Smooth muscle cell (in vitro differentiated cells): ENCODE data around the gene SPATA2. TPM values are rescaled to one million over a fixed set of nuclear protein-coding genes. Genes with fewer than 3 reads are reported as not detected.

Source experiments
- DNase-seq: peaks from one replicate; lab custom pipeline; 2025; ENCODE audit not compliant: unreplicated experiment; lab: John Stamatoyannopoulos, UW
- H2AFZ ChIP-seq: fragments of 200-600 bp; sonication (generic); 2 replicates; pipeline ENCODE4 v1.6.0; 2016; ENCODE audit warnings: antibody characterized with exemption, low read depth, mild to moderate bottlenecking
- H3F3A ChIP-seq: fragments of 200-600 bp; sonication (generic); 2 replicates; pipeline ENCODE4 v1.6.0; 2017; ENCODE audit warnings: antibody characterized with exemption, low read depth
- H3K27ac ChIP-seq: fragments of 200-600 bp; sonication (generic); 2 replicates; pipeline ENCODE4 v1.5.1; 2016; ENCODE audit warnings: low read depth, mild to moderate bottlenecking
- H3K27me3 ChIP-seq: fragments of 200-600 bp; sonication (generic); 2 replicates; pipeline ENCODE4 v1.6.1; 2016; ENCODE audit warnings: low read depth, mild to moderate bottlenecking
- H3K36me3 ChIP-seq: fragments of 200-600 bp; sonication (generic); 2 replicates; pipeline ENCODE4 v1.5.1; 2016; ENCODE audit warnings: low read depth
- H3K4me1 ChIP-seq: fragments of 200-600 bp; sonication (generic); 2 replicates; pipeline ENCODE4 v1.5.1; 2016; ENCODE audit warnings: low read depth
- H3K4me2 ChIP-seq: fragments of 200-600 bp; sonication (generic); 2 replicates; pipeline ENCODE4 v1.6.0; 2016; ENCODE audit warnings: mild to moderate bottlenecking
- H3K4me3 ChIP-seq: fragments of 200-600 bp; sonication (generic); 2 replicates; pipeline ENCODE4 v1.5.1; 2016; ENCODE audit warnings: mild to moderate bottlenecking
- H3K79me2 ChIP-seq: fragments of 200-600 bp; sonication (generic); 2 replicates; pipeline ENCODE4 v1.6.0; 2016; ENCODE audit warnings: low read depth, mild to moderate bottlenecking
- H3K9ac ChIP-seq: fragments of 200-600 bp; sonication (generic); 2 replicates; pipeline ENCODE4 v1.6.0; 2016; ENCODE audit warnings: low read depth
- H3K9me3 ChIP-seq: fragments of 200-600 bp; sonication (generic); replicated peaks from 2 replicates; pipeline ENCODE4 v1.5.1; 2016; ENCODE audit warnings: low read depth
- H4K20me1 ChIP-seq: fragments of 200-600 bp; sonication (generic); 2 replicates; pipeline ENCODE4 v1.6.0; 2016; ENCODE audit warnings: low read depth
- CTCF ChIP-seq: fragments of 200-600 bp; sonication (generic); IDR thresholded peaks from 2 replicates; pipeline ENCODE4 v1.5.1; 2017; ENCODE audit warnings: borderline replicate concordance, mild to moderate bottlenecking, antibody characterized with exemption; ENCODE audit not compliant: insufficient read depth, poor library complexity, severe bottlenecking
- WGBS: methylation state at CpG from one replicate; pipeline ENCODE4 v1.1.7; 2016; ENCODE audit warnings: low lambda C conversion rate; 5-methylcytosine and 5-hydroxymethylcytosine counted together
- polyA plus RNA-seq: library from polyadenylated mRNA; unstranded; fragments of >200 nt; fragmentation: Nextera tagmentation; extraction: Ambion mirVana; gene quantifications from 2 replicates; pipeline ENCODE4 v1.2.1, GENCODE V29; 2016
- total RNA-seq: library from RNA; depleted of rRNA; stranded (reverse); fragments of >200 nt; gene quantifications from 2 replicates; pipeline ENCODE4 v1.2.3, GENCODE V29; 2014

SPATA2 gene
- total and polyA plus RNA-seq, 2 experiments from 2014 or later, result 3.9 to 9.9 TPM

GRCh38 chr20:49945306-49945700 is 30.0 kb upstream of the SPATA2 start:
- no peak for TF ChIP-seq CTCF
- peaks cover 4% of the 10 kb centered on the region for H3K36me3 ChIP-seq
- peaks cover 43% of the 10 kb centered on the region for H3K79me2 ChIP-seq
- H3F3A ChIP-seq, result no peaks in the 10 kb centered on the region
- no peak overlapping the region for H3K27ac ChIP-seq
- no peak overlapping the region for H3K4me3 ChIP-seq
- peaks cover 57% of the 10 kb centered on the region for H4K20me1 ChIP-seq
- H2AFZ ChIP-seq, result no peak overlapping the region
- H3K9ac ChIP-seq, result no peak overlapping the region
- H3K4me2 ChIP-seq, result no peak overlapping the region
- H3K4me1 ChIP-seq, result no peaks in the 10 kb centered on the region
- no peaks in the 10 kb centered on the region for H3K9me3 ChIP-seq
- 95% methylated on average over 3 of the region's 3 CpGs for WGBS
- H3K27me3 ChIP-seq, result no peaks in the 10 kb centered on the region
- DNase-seq, result no peak

- Histone ChIP-seq H4K20me1 (peaks cover 68% of the 10 kb centered on the region), H3F3A (no peaks in the 10 kb centered on the region), H3K36me3 (peaks cover 4% of the 10 kb centered on the region), H3K27me3 (no peaks in the 10 kb centered on the region), H3K4me2 (no peak overlapping the region), H2AFZ (no peak overlapping the region), H3K27ac (no peak overlapping the region), H3K9me3 (no peaks in the 10 kb centered on the region), H3K4me1 (peaks cover 2% of the 10 kb centered on the region), H3K4me3 (no peak overlapping the region), H3K9ac (no peak overlapping the region), H3K79me2 (peaks cover 67% of the 10 kb centered on the region)
- 97% methylated on average over 3 of the region's 3 CpGs for WGBS
- no peak for DNase-seq
- TF ChIP-seq CTCF, result no peak
Observed at GRCh38 chr20:49942942-49943341, 27.6 kb upstream of the SPATA2 start.

GRCh38 chr20:49942303-49942702 is 27.0 kb upstream of the SPATA2 start:
- no peak overlapping the region for H3K4me3 ChIP-seq
- H3K27ac ChIP-seq, result no peak overlapping the region
- no peak overlapping the region for H3K9ac ChIP-seq
- H3K27me3 ChIP-seq, result no peaks in the 10 kb centered on the region
- H3K36me3 ChIP-seq, result peaks cover 4% of the 10 kb centered on the region
- H3K4me1 ChIP-seq, result peaks cover 9% of the 10 kb centered on the region
- no peak overlapping the region for H2AFZ ChIP-seq
- no peaks in the 10 kb centered on the region for H3F3A ChIP-seq
- H4K20me1 ChIP-seq, result peaks cover 73% of the 10 kb centered on the region
- no peak overlapping the region for H3K4me2 ChIP-seq
- peaks cover 73% of the 10 kb centered on the region for H3K79me2 ChIP-seq
- no peak for DNase-seq
- no peak for TF ChIP-seq CTCF
- 88% methylated on average over 3 of the region's 3 CpGs for WGBS
- H3K9me3 ChIP-seq, result no peaks in the 10 kb centered on the region

- Histone ChIP-seq H3K9ac (no peak overlapping the region), H3F3A (no peaks in the 10 kb centered on the region), H3K36me3 (peaks cover under 1% of the 10 kb centered on the region), H3K79me2 (peaks cover 82% of the 10 kb centered on the region), H3K27me3 (no peaks in the 10 kb centered on the region), H3K27ac (no peak overlapping the region), H3K4me1 (peaks cover 13% of the 10 kb centered on the region), H3K4me2 (no peak overlapping the region), H3K4me3 (no peak overlapping the region), H3K9me3 (no peaks in the 10 kb centered on the region), H2AFZ (no peak overlapping the region), H4K20me1 (peaks cover 82% of the 10 kb centered on the region)
- WGBS, result 98% methylated on average over 15 of the region's 15 CpGs
- DNase-seq, result no peak
- no peak for TF ChIP-seq CTCF
Observed at GRCh38 chr20:49941456-49941855, 26.1 kb upstream of the SPATA2 start.
